ENCODE results near the gene COL4A3. TPM values are rescaled to one million over a fixed set of nuclear protein-coding genes. Genes with fewer than 3 reads are reported as not detected.

The COL4A3 gene
- total and polyA plus RNA-seq, 2 donors = 0.94 to 2.5 TPM

DNA sequence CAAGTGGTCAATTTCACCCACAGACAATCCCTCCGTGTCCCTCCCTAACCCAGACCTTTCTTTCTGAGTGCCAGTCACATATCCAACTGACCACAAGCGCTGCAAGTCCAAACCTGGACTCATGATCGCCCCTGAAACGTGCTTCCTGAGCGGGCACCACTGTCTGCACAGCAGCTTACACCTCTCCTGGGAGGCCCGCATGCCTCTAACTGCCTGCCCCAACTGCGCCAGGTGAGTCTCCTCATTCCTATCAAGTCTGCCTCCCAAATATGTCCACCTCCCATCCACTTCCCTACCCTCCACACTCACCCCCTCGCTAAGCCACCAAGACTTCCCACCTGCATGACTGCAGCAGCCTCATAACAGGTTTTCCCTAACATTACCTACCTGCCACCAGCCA is 33.8 kb upstream of the COL4A3 start:
- Histone ChIP-seq H3K4me1 (ENCODE audit: control insufficient read depth in 2 of 2, insufficient read depth in 2 of 2, low read length in 2 of 2) (no peaks in the 10 kb centered on the region), H3K36me3 (ENCODE audit: control insufficient read depth in 2 of 2, insufficient read depth in 2 of 2, low read length in 1 of 2) (no peaks in the 10 kb centered on the region), H3K27me3 (ENCODE audit: control insufficient read depth in 2 of 2, insufficient read depth in 1 of 2, low read length in 1 of 2) (peaks cover 0 to 3% of the 10 kb centered on the region in 2 donors), H3K27ac (ENCODE audit: low read depth in 1 of 2, low read length in 1 of 2) (no peak overlapping the region), H3K9me3 (ENCODE audit: control insufficient read depth in 2 of 2, insufficient read depth in 1 of 2, low read length in 1 of 2) (no peaks in the 10 kb centered on the region), H3K4me3 (ENCODE audit: low read length in 2 of 2) (no peak overlapping the region)
- no peak for DNase-seq (ENCODE audit: low read depth in 6 of 9, low spot score in 9 of 9)
- 92% methylated on average over 8 of the region's 8 CpGs for WGBS

DNA sequence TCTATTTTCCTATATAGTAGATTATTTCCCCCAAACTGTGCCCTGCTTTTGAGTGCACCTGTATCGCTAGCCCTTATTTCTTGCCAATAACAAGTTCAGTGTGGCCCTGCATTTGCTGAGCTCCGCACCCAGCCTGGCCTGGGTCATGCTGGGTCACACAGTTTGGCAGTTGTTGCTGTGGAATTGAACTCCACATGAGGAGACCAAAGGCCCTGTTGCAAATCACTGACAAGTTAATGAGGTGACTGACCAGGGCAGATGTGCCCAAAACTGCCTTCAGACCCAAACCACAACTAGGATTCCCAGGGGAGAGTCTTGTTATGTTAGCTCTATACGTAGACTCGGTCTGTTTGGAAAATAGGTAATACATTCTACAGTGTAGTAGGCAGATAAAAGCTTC is 31.4 kb upstream of the COL4A3 start:
- Histone ChIP-seq H3K4me3 (ENCODE audit: low read length in 2 of 2) (no peak overlapping the region), H3K4me1 (ENCODE audit: control insufficient read depth in 2 of 2, insufficient read depth in 2 of 2, low read length in 2 of 2) (no peaks in the 10 kb centered on the region), H3K27me3 (ENCODE audit: control insufficient read depth in 2 of 2, insufficient read depth in 1 of 2, low read length in 1 of 2) (no peaks in the 10 kb centered on the region), H3K36me3 (ENCODE audit: control insufficient read depth in 2 of 2, insufficient read depth in 2 of 2, low read length in 1 of 2) (no peaks in the 10 kb centered on the region), H3K9me3 (ENCODE audit: control insufficient read depth in 2 of 2, insufficient read depth in 1 of 2, low read length in 1 of 2) (no peaks in the 10 kb centered on the region), H3K27ac (ENCODE audit: low read depth in 1 of 2, low read length in 1 of 2) (no peak overlapping the region)
- no peak for DNase-seq (ENCODE audit: low read depth in 6 of 9, low spot score in 9 of 9)
- 84% methylated on average over 4 of the region's 4 CpGs for WGBS

DNA sequence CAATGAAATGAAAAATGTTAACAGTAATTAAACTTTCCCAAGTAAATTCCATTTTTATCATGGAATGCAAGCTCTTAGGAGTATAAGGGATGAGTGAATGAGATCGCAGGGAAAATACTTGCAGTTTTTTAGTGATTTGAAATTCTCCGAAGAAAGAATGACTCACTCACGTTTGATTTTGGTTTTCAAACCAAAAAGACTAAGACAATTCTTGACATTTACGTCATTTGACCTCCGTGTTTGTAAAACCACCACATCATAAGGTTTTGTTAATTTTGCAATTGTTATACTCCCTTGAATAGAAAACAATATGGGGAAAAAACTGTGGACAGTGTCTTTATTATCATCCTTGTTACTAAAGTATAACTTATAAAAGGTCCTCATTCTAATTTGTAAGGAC is 29.8 kb upstream of the COL4A3 start:
- Histone ChIP-seq H3K9me3 (ENCODE audit: control insufficient read depth in 2 of 2, insufficient read depth in 1 of 2, low read length in 1 of 2) (no peaks in the 10 kb centered on the region), H3K27ac (ENCODE audit: low read depth in 1 of 2, low read length in 1 of 2) (no peak overlapping the region), H3K4me1 (ENCODE audit: control insufficient read depth in 2 of 2, insufficient read depth in 2 of 2, low read length in 2 of 2) (no peaks in the 10 kb centered on the region), H3K36me3 (ENCODE audit: control insufficient read depth in 2 of 2, insufficient read depth in 2 of 2, low read length in 1 of 2) (no peaks in the 10 kb centered on the region), H3K27me3 (ENCODE audit: control insufficient read depth in 2 of 2, insufficient read depth in 1 of 2, low read length in 1 of 2) (no peaks in the 10 kb centered on the region), H3K4me3 (ENCODE audit: low read length in 2 of 2) (no peak overlapping the region)
- 95% methylated on average over 5 of the region's 5 CpGs for WGBS
- no peak for DNase-seq (ENCODE audit: low read depth in 6 of 9, low spot score in 9 of 9)

DNA sequence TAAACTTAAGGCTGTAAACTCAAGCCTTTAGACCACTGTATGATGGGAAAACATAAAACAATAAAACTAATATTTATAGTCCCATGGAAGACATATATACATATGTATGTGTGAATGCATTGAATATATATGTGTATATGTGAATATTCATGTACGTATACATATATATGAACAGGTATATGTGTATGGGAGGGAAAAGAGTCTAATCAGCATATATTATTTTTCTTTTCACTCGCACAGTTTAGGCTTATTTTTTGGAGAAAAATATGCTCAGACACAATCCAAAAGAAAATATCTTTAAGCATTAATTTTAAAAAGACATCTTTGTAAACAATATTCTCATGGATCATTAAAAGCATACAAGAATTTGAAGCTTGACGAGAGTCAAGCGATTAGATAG is 23.1 kb upstream of the COL4A3 start:
- H3K9me3 ChIP-seq (ENCODE audit: control insufficient read depth in 2 of 2, insufficient read depth in 1 of 2, low read length in 1 of 2) = no peaks in the 10 kb centered on the region
- no peaks in the 10 kb centered on the region for H3K4me1 ChIP-seq (ENCODE audit: control insufficient read depth in 2 of 2, insufficient read depth in 2 of 2, low read length in 2 of 2)
- H3K27me3 ChIP-seq (ENCODE audit: control insufficient read depth in 2 of 2, insufficient read depth in 1 of 2, low read length in 1 of 2) = no peaks in the 10 kb centered on the region
- no peak for DNase-seq (ENCODE audit: low read depth in 6 of 9, low spot score in 9 of 9)
- H3K36me3 ChIP-seq (ENCODE audit: control insufficient read depth in 2 of 2, insufficient read depth in 2 of 2, low read length in 1 of 2) = no peaks in the 10 kb centered on the region
- H3K27ac ChIP-seq (ENCODE audit: low read depth in 1 of 2, low read length in 1 of 2) = no peak overlapping the region
- 97% methylated on average over 4 of the region's 4 CpGs for WGBS
- H3K4me3 ChIP-seq (ENCODE audit: low read length in 2 of 2) = no peak overlapping the region

DNA sequence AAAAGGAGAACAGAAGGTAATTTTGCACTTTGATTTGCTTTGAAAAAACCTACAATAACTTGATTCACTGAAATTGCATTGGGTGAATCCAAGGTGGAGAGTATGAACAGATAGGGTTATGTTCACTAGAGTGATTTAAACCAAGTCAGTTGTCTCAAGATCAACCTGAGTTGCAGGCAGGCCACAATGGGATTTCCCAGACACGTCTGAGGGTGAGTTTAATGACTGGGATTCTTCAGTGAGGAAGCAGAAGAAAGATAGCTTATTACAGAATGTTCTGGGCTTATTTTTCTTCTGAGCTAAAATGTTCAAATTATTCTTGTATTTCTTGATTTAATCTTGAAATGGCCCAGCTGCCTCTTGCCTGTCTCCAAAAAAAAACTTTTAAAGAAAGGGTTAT is 20.5 kb upstream of the COL4A3 start:
- WGBS = 65% methylated on average over 1 of the region's 1 CpG

DNA sequence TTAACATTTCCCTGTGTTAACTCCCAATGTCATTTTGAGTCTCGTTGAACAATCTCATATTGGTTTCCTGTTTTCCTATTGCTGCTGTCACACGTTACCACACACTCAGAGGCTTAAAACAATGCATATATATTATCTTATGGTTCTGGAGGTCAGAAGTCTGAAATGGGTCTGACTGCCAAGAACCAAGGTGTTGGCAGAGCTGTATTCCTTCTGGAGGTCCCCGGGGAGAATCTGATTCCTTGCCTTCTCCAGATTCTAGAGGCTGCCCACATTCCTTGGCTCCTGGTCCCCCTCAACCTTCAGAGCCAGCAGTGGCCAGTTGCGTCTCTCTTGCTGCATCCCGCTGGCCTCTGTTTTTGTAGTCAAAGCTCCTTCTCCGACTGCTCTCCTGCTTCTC is 18.0 kb upstream of the COL4A3 start:
- Histone ChIP-seq H3K9me3 (ENCODE audit: control insufficient read depth in 2 of 2, insufficient read depth in 1 of 2, low read length in 1 of 2) (no peaks in the 10 kb centered on the region), H3K27me3 (ENCODE audit: control insufficient read depth in 2 of 2, insufficient read depth in 1 of 2, low read length in 1 of 2) (no peaks in the 10 kb centered on the region), H3K27ac (ENCODE audit: low read depth in 1 of 2, low read length in 1 of 2) (no peak overlapping the region), H3K4me1 (ENCODE audit: control insufficient read depth in 2 of 2, insufficient read depth in 2 of 2, low read length in 2 of 2) (no peaks in the 10 kb centered on the region), H3K4me3 (ENCODE audit: low read length in 2 of 2) (no peak overlapping the region), H3K36me3 (ENCODE audit: control insufficient read depth in 2 of 2, insufficient read depth in 2 of 2, low read length in 1 of 2) (no peaks in the 10 kb centered on the region)
- 71% methylated on average over 6 of the region's 6 CpGs for WGBS
- no peak for DNase-seq (ENCODE audit: low read depth in 6 of 9, low spot score in 9 of 9)

More for the DNA sequence above, 20.5 kb upstream of the COL4A3 start:
- H3K4me1 ChIP-seq (ENCODE audit: control insufficient read depth in 2 of 2, insufficient read depth in 2 of 2, low read length in 2 of 2) = no peaks in the 10 kb centered on the region
- H3K4me3 ChIP-seq (ENCODE audit: low read length in 2 of 2) = no peak overlapping the region
- no peaks in the 10 kb centered on the region for H3K27me3 ChIP-seq (ENCODE audit: control insufficient read depth in 2 of 2, insufficient read depth in 1 of 2, low read length in 1 of 2)
- H3K9me3 ChIP-seq (ENCODE audit: control insufficient read depth in 2 of 2, insufficient read depth in 1 of 2, low read length in 1 of 2) = no peaks in the 10 kb centered on the region
- H3K27ac ChIP-seq (ENCODE audit: low read depth in 1 of 2, low read length in 1 of 2) = no peak overlapping the region
- no peak for DNase-seq (ENCODE audit: low read depth in 6 of 9, low spot score in 9 of 9)
- no peaks in the 10 kb centered on the region for H3K36me3 ChIP-seq (ENCODE audit: control insufficient read depth in 2 of 2, insufficient read depth in 2 of 2, low read length in 1 of 2)

DNA sequence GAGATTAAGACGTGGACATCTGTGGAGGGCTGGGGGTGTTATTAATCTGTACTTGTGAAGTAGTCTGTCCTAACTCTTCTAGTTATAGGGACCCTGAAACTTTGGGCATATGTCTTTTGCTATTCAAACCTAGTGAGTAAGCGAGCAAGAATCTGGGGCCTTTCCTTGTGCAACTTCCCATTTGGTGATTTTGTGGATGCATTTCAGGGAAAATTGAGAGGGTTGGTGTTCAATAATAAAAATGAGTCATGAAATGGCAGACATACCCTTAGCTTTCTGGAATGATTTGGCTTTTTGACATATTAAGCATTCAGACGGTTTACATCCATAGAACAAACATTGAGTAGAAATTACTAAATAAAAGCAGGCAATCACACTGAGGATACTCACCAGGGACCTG is 17.4 kb upstream of the COL4A3 start:
- H3K4me3 ChIP-seq (ENCODE audit: low read length in 2 of 2) = no peak overlapping the region
- 93% methylated on average over 3 of the region's 3 CpGs for WGBS
- no peaks in the 10 kb centered on the region for H3K27me3 ChIP-seq (ENCODE audit: control insufficient read depth in 2 of 2, insufficient read depth in 1 of 2, low read length in 1 of 2)
- DNase-seq (ENCODE audit: low read depth in 6 of 9, low spot score in 9 of 9) = no peak
- H3K27ac ChIP-seq (ENCODE audit: low read depth in 1 of 2, low read length in 1 of 2) = no peak overlapping the region
- H3K36me3 ChIP-seq (ENCODE audit: control insufficient read depth in 2 of 2, insufficient read depth in 2 of 2, low read length in 1 of 2) = no peaks in the 10 kb centered on the region
- no peaks in the 10 kb centered on the region for H3K9me3 ChIP-seq (ENCODE audit: control insufficient read depth in 2 of 2, insufficient read depth in 1 of 2, low read length in 1 of 2)
- no peaks in the 10 kb centered on the region for H3K4me1 ChIP-seq (ENCODE audit: control insufficient read depth in 2 of 2, insufficient read depth in 2 of 2, low read length in 2 of 2)

DNA sequence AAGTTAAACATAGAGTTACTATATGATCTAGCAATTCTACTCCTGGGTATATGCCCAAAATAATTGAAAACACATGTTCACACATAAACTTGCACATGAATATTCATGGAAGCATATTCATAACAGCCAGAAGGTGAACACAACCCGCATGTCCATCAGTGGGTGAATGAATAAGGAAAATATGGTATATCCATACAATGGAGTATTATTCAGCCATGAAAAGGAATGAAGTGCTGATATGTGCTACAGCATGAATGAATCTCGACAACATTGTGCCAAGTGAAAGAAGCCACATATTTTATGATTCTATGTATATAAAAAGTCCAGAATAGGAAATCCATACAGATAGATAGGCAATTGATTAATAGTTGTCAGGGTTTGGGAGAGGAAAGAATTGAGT is 16.3 kb upstream of the COL4A3 start:
- no peaks in the 10 kb centered on the region for H3K9me3 ChIP-seq (ENCODE audit: control insufficient read depth in 2 of 2, insufficient read depth in 1 of 2, low read length in 1 of 2)
- no peaks in the 10 kb centered on the region for H3K4me1 ChIP-seq (ENCODE audit: control insufficient read depth in 2 of 2, insufficient read depth in 2 of 2, low read length in 2 of 2)
- 86% methylated on average over 2 of the region's 2 CpGs for WGBS
- no peak overlapping the region for H3K4me3 ChIP-seq (ENCODE audit: low read length in 2 of 2)
- H3K27me3 ChIP-seq (ENCODE audit: control insufficient read depth in 2 of 2, insufficient read depth in 1 of 2, low read length in 1 of 2) = no peaks in the 10 kb centered on the region
- no peak overlapping the region for H3K27ac ChIP-seq (ENCODE audit: low read depth in 1 of 2, low read length in 1 of 2)
- no peak for DNase-seq (ENCODE audit: low read depth in 6 of 9, low spot score in 9 of 9)
- H3K36me3 ChIP-seq (ENCODE audit: control insufficient read depth in 2 of 2, insufficient read depth in 2 of 2, low read length in 1 of 2) = no peaks in the 10 kb centered on the region

DNA sequence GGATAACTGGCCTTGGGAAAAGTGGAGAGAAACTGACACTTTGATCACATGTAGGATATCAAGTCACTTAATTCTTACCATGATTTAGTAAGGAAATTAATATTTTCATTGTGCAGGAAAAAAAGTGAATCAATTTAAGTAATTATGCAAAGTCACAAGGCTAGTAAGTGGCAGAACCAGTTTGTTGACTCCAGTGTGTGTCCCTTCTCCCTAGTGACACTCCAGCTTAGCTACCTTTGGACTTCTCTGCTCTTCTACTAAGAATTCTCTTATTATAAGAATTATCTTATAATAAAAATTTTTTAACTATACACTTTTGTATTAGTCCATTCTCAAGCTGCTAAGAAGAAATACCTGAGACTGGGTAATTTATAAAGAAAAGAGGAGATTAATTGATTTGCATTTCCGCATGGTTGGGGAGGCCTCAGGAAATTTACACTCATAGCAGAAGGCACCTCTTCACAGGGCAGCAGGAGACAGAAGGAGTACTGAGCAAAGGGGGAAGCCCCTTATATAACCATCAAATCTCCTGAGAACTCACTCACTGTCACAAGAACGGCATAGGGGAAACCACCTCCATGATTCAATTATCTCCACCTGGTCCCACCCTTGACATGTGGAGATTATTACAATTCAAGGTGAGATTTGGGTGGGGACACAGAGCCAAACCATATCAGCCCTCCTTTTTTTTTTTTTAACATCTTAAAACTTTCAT is 14.0 kb upstream of the COL4A3 start:
- no peak overlapping the region for H3K27ac ChIP-seq (ENCODE audit: low read depth in 1 of 2, low read length in 1 of 2)
- no peak for DNase-seq (ENCODE audit: low read depth in 6 of 9, low spot score in 9 of 9)

More for the DNA sequence above, 14.0 kb upstream of the COL4A3 start:
- Histone ChIP-seq H3K4me3 (ENCODE audit: low read length in 2 of 2) (no peak overlapping the region), H3K36me3 (ENCODE audit: control insufficient read depth in 2 of 2, insufficient read depth in 2 of 2, low read length in 1 of 2) (no peaks in the 10 kb centered on the region), H3K4me1 (ENCODE audit: control insufficient read depth in 2 of 2, insufficient read depth in 2 of 2, low read length in 2 of 2) (no peaks in the 10 kb centered on the region), H3K9me3 (ENCODE audit: control insufficient read depth in 2 of 2, insufficient read depth in 1 of 2, low read length in 1 of 2) (no peaks in the 10 kb centered on the region), H3K27me3 (ENCODE audit: control insufficient read depth in 2 of 2, insufficient read depth in 1 of 2, low read length in 1 of 2) (no peaks in the 10 kb centered on the region)
- WGBS = 89% methylated on average over 2 of the region's 2 CpGs
